GM19238 (cell line): ENCODE results near the gene NEUROD6.

Experiments
- DNase-seq: peaks from one replicate; pipeline ENCODE4 v3.0.0; 2011; ENCODE audit warnings: low spot score; ENCODE audit not compliant: insufficient read length

Gene NEUROD6

GRCh38 chr7:31340603-31341002 lies at the start of gene NEUROD6:
NEUROD6 (minus strand) TSS chr7:31340726; CDS start chr7:31339268, 1,458 bp downstream.
- DNase-seq: no peak

DNA sequence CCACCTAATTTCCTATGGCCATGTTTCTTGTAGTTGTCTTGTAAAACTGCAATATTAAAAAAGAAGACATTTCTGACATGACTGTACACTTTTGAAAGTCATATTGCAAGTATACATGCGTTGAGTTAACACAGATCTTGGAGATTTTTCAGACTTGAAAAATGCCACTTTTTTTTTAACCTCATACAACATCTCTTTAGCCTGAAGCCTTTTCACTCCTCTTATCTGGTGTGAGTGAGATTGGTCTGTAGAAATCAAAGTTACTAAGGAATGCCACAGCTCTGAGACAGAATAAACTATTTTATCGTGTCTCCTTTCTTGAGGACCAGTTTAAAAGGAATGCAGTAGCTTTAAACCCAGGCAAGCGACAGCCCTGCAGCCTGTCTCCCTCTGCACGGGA lies 43.9 kb upstream of the NEUROD6 start:
- DNase-seq: no peak

- no peak for DNase-seq
Measured at GRCh38 chr7:31382722-31383121, 42.2 kb upstream of the NEUROD6 start.

- DNase-seq: peak; percentile 18
Measured at GRCh38 chr7:31373337-31374289, 33.1 kb upstream of the NEUROD6 start.

- no peak for DNase-seq
Measured at GRCh38 chr7:31372231-31372959, 31.9 kb upstream of the NEUROD6 start.

- DNase-seq: no peak
Measured at GRCh38 chr7:31371621-31372020, 31.1 kb upstream of the NEUROD6 start.

- no peak for DNase-seq
Measured at GRCh38 chr7:31370609-31371008, 30.1 kb upstream of the NEUROD6 start.

GRCh38 chr7:31368620-31369019 lies 28.1 kb upstream of the NEUROD6 start:
- no peak for DNase-seq

DNA sequence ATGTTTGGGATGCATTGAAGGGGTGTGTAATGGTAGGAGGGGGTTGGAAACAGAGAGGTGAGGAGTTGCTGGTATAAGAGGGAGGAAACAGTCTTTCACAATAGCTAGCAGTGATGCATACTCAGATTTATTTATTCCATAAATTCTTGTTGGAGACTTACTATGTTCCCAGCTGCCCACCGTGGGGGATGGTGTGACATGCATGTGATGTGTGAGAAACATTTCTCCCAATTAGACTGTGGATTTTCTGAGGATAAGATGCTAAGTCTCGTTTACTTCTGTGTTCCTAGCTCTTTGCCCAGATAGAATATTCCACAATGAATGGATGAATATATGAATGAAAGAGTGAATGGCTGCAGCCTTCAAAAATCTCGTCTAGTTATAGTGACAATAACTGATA lies 23.0 kb upstream of the NEUROD6 start:
- DNase-seq: no peak

GRCh38 chr7:31363051-31363450 lies 22.5 kb upstream of the NEUROD6 start:
- no peak for DNase-seq

DNA sequence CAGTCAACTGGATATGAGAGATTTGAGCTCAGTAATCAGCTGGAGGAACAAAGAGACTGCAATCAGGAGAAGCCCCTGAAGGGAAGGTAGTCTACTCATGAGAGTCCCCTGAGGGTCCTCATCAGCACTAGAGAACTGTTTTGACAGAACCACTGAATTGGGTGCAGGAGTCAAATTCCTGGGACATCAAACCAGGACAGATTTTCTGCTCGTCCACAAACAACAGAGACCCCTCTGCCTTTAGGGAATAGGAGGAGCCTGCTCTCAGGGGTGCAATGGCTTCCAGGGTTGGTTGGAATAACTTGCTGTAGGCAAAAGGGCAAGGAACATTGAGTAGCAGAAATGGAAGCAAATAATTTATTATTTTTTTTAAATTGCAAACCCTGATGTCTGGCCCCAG lies 21.9 kb upstream of the NEUROD6 start:
- DNase-seq: no peak

DNA sequence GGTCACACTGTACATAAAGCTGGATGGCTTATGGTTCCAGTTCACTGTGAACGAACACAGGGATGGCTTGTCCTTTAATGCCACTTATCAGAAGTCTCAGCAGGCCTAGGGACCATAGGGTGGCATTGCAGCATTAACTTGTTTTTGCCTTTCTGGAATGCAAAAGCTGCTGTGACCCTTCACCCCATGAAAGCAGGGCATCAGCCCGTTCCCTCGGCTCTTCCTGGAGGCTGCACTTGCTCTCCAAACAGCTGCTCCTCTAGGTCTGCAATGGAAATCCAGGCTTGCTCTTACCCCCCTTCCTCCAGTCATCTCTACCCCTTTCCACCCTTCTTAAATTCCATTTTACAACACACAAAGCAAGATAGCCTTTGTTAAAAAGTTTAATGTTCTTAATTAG lies 17.9 kb upstream of the NEUROD6 start:
- DNase-seq: no peak

DNA sequence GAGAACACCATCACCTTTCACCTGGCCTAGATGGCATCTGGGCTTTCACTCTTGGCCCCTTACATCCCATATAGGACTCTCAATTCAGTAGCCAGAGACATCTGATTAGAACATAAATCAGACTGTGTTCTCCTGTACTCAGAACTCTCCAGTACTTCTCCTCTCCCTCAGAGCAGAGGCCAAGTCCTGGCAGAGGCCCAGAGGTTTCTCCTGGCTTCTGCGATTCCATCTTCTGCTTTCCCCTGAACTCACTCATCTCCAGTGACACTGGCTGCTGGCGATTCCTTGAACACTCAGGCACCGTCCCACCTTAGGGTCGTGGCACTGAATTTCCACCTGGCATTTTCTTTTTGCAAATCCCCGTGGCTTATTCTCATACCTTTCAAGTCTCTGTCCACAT lies 4.9 kb upstream of the NEUROD6 start:
- no peak for DNase-seq

- no peak for DNase-seq
Measured at GRCh38 chr7:31343516-31344305, 3.2 kb upstream of the NEUROD6 start.

- no peak for DNase-seq
Measured at GRCh38 chr7:31341141-31341540, 615 bp upstream of the NEUROD6 start.

GRCh38 chr7:31340051-31340450 lies 475 bp downstream of the NEUROD6 start:
- no peak for DNase-seq

GRCh38 chr7:31338706-31339105 lies 1.8 kb downstream of the NEUROD6 start:
- no peak for DNase-seq

GRCh38 chr7:31337002-31337565 lies 3.4 kb downstream of the NEUROD6 start:
- no peak for DNase-seq

DNA sequence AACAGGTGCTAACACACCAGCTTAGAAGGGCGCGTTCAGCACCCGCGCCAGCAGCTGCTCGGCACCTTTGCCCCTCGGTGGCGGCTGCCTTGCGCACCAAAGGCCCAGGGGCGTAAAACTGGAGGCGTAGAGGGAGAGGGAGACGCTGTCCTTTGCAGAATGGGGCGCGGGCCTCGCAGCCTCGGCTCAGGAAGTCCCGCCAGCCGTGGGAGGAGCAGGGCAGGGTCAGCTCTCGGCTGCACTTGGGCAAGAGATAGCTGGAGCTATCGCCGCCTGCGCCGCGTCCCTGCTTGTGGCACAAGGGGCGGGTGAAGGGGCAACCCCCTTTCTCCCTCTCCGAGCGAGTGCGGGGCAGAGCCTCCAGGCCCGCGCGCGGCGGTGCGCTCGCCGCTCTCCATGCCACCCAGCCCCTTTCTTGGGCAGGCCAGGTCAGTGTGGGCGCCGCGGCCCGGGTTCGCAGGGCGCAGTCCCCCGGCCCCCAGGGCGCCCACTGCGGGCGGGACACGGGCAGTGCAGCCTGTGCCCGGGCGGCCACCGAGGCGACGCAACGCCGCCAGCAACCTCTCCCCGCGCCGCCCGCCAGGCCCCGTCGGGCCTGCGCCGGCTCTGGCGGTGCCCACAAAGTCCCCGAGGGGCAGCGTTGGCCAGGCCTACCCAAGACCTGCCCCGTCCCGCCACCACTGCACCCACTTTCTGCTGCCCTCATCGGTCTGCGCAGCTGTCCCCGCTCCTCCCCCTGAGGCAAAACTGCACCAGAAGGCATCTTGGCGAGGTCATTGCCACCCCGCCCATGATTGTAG lies 4.1 kb downstream of the NEUROD6 start:
- DNase-seq: no peak

GRCh38 chr7:31335884-31336201 lies 4.7 kb downstream of the NEUROD6 start:
- DNase-seq: no peak
